A549 (cell line): ENCODE data around the gene GHRHR. TPM values are rescaled to one million over a fixed set of nuclear protein-coding genes. Genes with fewer than 3 reads are reported as not detected.

ENCODE experiments used
- ATAC-seq, 2 experiments: fragments of 200-7000 bp in 1 of 2; fragments of >200 bp in 1 of 2; cut with Nextera tagmentation in 1 of 2; cut with Tn5 transposase in 1 of 2; 3 replicates each; pipeline versions ENCODE4 v1.8.0 to v1.9.1; 2018 to 2020; ENCODE audit warnings: mild to moderate bottlenecking in 1 of 2, moderate library complexity in 1 of 2
- CTCF ChIA-PET: fragments of 300-600 bp; sonication (Branson Sonifier 250); formaldehyde crosslinking; extraction: SDS; loops from one replicate; lab custom pipeline; 2021; ENCODE audit warnings: antibody characterized with exemption, inconsistent platforms; lab: Yijun Ruan, JAX
- POLR2A ChIA-PET: fragments of 350-600 bp; formaldehyde crosslinking; extraction: SDS; loops from one replicate; lab custom pipeline; 2021; ENCODE audit warnings: antibody characterized with exemption, inconsistent platforms; lab: Yijun Ruan, JAX
- DNase-seq, 2 experiments: peaks; one replicate each; pipeline versions ENCODE4 v3.0.0 to v3.0.0-alpha.2; 2011 to 2016; ENCODE audit warnings: low read depth in 1 of 2, low spot score in 1 of 2
- FAIRE-seq: peaks from 2 replicates; lab custom pipeline; 2011; peaks lifted over from hg19 to GRCh38; lab: Jason Lieb, UNC
- H3K27ac ChIP-seq, 2 experiments: fragments of >200 bp; sonication (Bioruptor Twin); formaldehyde crosslinking; 3 replicates each; pipeline ENCODE4 v1.5.1; 2016 to 2017
- H3K4me1 ChIP-seq: fragments of >200 bp; sonication (Bioruptor Twin); formaldehyde crosslinking; 3 replicates; pipeline ENCODE4 v1.6.1; 2016
- H3K4me2 ChIP-seq: fragments of >200 bp; sonication (Bioruptor Twin); formaldehyde crosslinking; 3 replicates; pipeline ENCODE4 v1.6.1; 2016
- H3K4me3 ChIP-seq: fragments of >200 bp; sonication (Bioruptor Twin); formaldehyde crosslinking; 3 replicates; pipeline ENCODE4 v1.5.1; 2016
- H3K9me3 ChIP-seq: fragments of >200 bp; sonication (Bioruptor Twin); formaldehyde crosslinking; 3 replicates; pipeline ENCODE4 v1.6.1; 2016
- BCL3 ChIP-seq: fragments of >200 bp; sonication (Bioruptor Twin); formaldehyde crosslinking; IDR thresholded peaks from 3 replicates; pipeline ENCODE4 v1.6.1; 2016
- BHLHE40 ChIP-seq: IDR thresholded peaks from 2 replicates; pipeline ENCODE4 v1.6.1; 2012; ENCODE audit warnings: low read depth, low read length, inconsistent platforms
- EHMT2 ChIP-seq: fragments of 200-600 bp; sonication (generic); IDR thresholded peaks from 2 replicates; pipeline ENCODE4 v1.6.1; 2016; ENCODE audit warnings: antibody characterized with exemption, low read depth, mild to moderate bottlenecking, moderate library complexity
- FOXS1 ChIP-seq: fragments of 250-450 bp; sonication (Bioruptor Pico); IDR thresholded peaks from 2 replicates; pipeline ENCODE4 v1.5.0; 2020; ENCODE audit warnings: mild to moderate bottlenecking, moderate library complexity
- GATA3 ChIP-seq: IDR thresholded peaks from 2 replicates; pipeline ENCODE4 v1.6.1; 2012; ENCODE audit warnings: borderline replicate concordance
- HDAC2 ChIP-seq: fragments of 200-600 bp; sonication (generic); IDR thresholded peaks from 2 replicates; pipeline ENCODE4 v1.6.1; 2016
- HOXB5 ChIP-seq: fragments of 250-450 bp; sonication (Bioruptor Pico); IDR thresholded peaks from 2 replicates; pipeline ENCODE4 v1.5.0; 2020; ENCODE audit warnings: mild to moderate bottlenecking, moderate library complexity
- KDM5A ChIP-seq: fragments of 200-600 bp; sonication (generic); IDR thresholded peaks from 2 replicates; pipeline ENCODE4 v1.6.1; 2016; ENCODE audit warnings: antibody characterized with exemption, mild to moderate bottlenecking
- MAFK ChIP-seq: fragments of 450-650 bp; IDR thresholded peaks from 2 replicates; pipeline ENCODE4 v1.6.1; 2014; ENCODE audit not compliant: partially characterized antibody
- MYC ChIP-seq: IDR thresholded peaks from 2 replicates; pipeline ENCODE4 v1.6.1; 2012; ENCODE audit warnings: mild to moderate bottlenecking, inconsistent platforms, low read length, improper control_type of control experiment, borderline replicate concordance
- NPAS2 ChIP-seq: fragments of 250-450 bp; sonication (Bioruptor Pico); IDR thresholded peaks from 2 replicates; pipeline ENCODE4 v1.8.0; 2022; ENCODE audit warnings: mild to moderate bottlenecking, moderate library complexity, borderline replicate concordance
- PHF8 ChIP-seq: fragments of 200-600 bp; sonication (generic); IDR thresholded peaks from 2 replicates; pipeline ENCODE4 v1.6.1; 2016; ENCODE audit warnings: low read depth, mild to moderate bottlenecking, antibody characterized with exemption, moderate library complexity, borderline replicate concordance
- POLR2AphosphoS2 ChIP-seq: conservative IDR thresholded peaks from 2 replicates; pipeline ENCODE4 v1.6.1; 2012; ENCODE audit warnings: low read length, improper control_type of control experiment, inconsistent platforms
- RAD21 ChIP-seq, 2 experiments: fragments of >200 bp in 1 of 2; sonication (Bioruptor Twin) in 1 of 2; formaldehyde crosslinking in 1 of 2; IDR thresholded peaks in 1 of 2; conservative IDR thresholded peaks in 1 of 2; 2 replicates in 1 of 2; 3 replicates in 1 of 2; pipeline ENCODE4 v1.6.1; 2012 to 2018; ENCODE audit warnings: inconsistent platforms in 1 of 2
- REST ChIP-seq: fragments of 200-600 bp; sonication (generic); IDR thresholded peaks from 2 replicates; pipeline ENCODE4 v1.6.1; 2016; ENCODE audit warnings: antibody characterized with exemption, mild to moderate bottlenecking, moderate library complexity
- RNF2 ChIP-seq: fragments of 200-600 bp; sonication (generic); IDR thresholded peaks from 2 replicates; pipeline ENCODE4 v1.6.1; 2016; ENCODE audit warnings: low read depth, mild to moderate bottlenecking, antibody characterized with exemption, moderate library complexity, borderline replicate concordance
- SMC3 ChIP-seq: fragments of >200 bp; sonication (Bioruptor Twin); formaldehyde crosslinking; IDR thresholded peaks from 3 replicates; pipeline ENCODE4 v1.6.1; 2018; ENCODE audit warnings: inconsistent platforms
- SREBF2 ChIP-seq: fragments of 450-650 bp; IDR thresholded peaks from 2 replicates; pipeline ENCODE4 v1.6.1; 2014; ENCODE audit warnings: mild to moderate bottlenecking, moderate library complexity
- TFCP2L1 ChIP-seq: fragments of 250-450 bp; sonication (Bioruptor Pico); IDR thresholded peaks from 2 replicates; pipeline ENCODE4 v1.5.0; 2021; ENCODE audit warnings: mild to moderate bottlenecking
- TP53 ChIP-seq: fragments of 250-450 bp; sonication (Bioruptor Pico); IDR thresholded peaks from 2 replicates; pipeline ENCODE4 v1.5.0; 2021; ENCODE audit warnings: mild to moderate bottlenecking, moderate library complexity
- ZFP36 ChIP-seq: fragments of 450-650 bp; IDR thresholded peaks from 2 replicates; pipeline ENCODE4 v1.6.1; 2014; ENCODE audit warnings: borderline replicate concordance; ENCODE audit not compliant: partially characterized antibody
- ZNF302 ChIP-seq: fragments of 250-450 bp; sonication (Bioruptor Pico); IDR thresholded peaks from 2 replicates; pipeline ENCODE4 v1.9.0; 2021; ENCODE audit warnings: inconsistent platforms, mild to moderate bottlenecking, moderate library complexity
- ZSCAN20 ChIP-seq: fragments of 250-450 bp; sonication (Bioruptor Pico); IDR thresholded peaks from 2 replicates; pipeline ENCODE4 v1.8.0; 2022; ENCODE audit warnings: mild to moderate bottlenecking, moderate library complexity
- WGBS: methylation state at CpG from one replicate; pipeline ENCODE4 v1.1.6; 2017; ENCODE audit errors: missing lambda C conversion rate; 5-methylcytosine and 5-hydroxymethylcytosine counted together
- polyA plus RNA-seq, 4 experiments: library from polyadenylated mRNA; depleted of rRNA in 3 of 4; stranded (reverse); fragments of >200 nt; fragmentation: RNase III in 1 of 4; extraction: RNeasy Plus Mini Kit Qiagen cat#74134 plus additional on column Dnase treatment in 1 of 4; gene quantifications; 2 replicates in 3 of 4; 3 replicates in 1 of 4; pipeline ENCODE4 v1.2.3, GENCODE V29; 2011 to 2017
- TF ChIP-seq, protein P1 (sequence below): fragments of >200 bp; sonication (Bioruptor Twin); formaldehyde crosslinking; IDR thresholded peaks from 3 replicates; pipeline ENCODE4 v1.5.1; 2016
- TF ChIP-seq, protein P2 (sequence below): IDR thresholded peaks from 2 replicates; pipeline ENCODE4 v1.6.1; 2012
- TF ChIP-seq, protein P3 (sequence below): IDR thresholded peaks from 2 replicates; pipeline ENCODE4 v1.6.1; 2012
- TF ChIP-seq, protein P4 (sequence below): fragments of 250-450 bp; sonication (Bioruptor Pico); IDR thresholded peaks from 2 replicates; pipeline ENCODE4 v1.5.0; 2021; ENCODE audit warnings: mild to moderate bottlenecking, moderate library complexity, borderline replicate concordance

GHRHR gene
- polyA plus RNA-seq, 2 of the 4 experiments (the other 2 are of a cell fraction), result not detected

GRCh38 chr7:30918676-30919075 lies 45.1 kb upstream of the GHRHR start:
- Histone ChIP-seq H3K9me3 (no peaks in the 10 kb centered on the region), H3K4me1 (peaks cover 22% of the 10 kb centered on the region), H3K27ac (no peak overlapping the region), H3K4me2 (no peak overlapping the region), H3K4me3 (no peak overlapping the region)
- ChIA-PET POLR2A (no interaction called here), CTCF (interaction anchor here (1.1 to 1.4 kb wide), 2 partner anchors 9 to 188 kb away, joined by 3 to 4 read pairs; no protein-coding TSS in a partner anchor)
- TF ChIP-seq PHF8 (no peak), EHMT2 (no peak), TFCP2L1 (no peak), SMC3 (no peak), SREBF2 (no peak), ZNF302 (no peak), GATA3 (no peak), RAD21 (conservative IDR thresholded peaks at IDR 0.05 in 1 of 2, IDR thresholded peaks at IDR 0.05 in 1 of 2) (no peak), POLR2AphosphoS2 (no peak), RNF2 (no peak), HOXB5 (CRISPR knock-in tag) (no peak), REST (no peak), BHLHE40 (no peak), ZSCAN20 (CRISPR knock-in tag) (no peak), KDM5A (no peak), ZFP36 (no peak)
- TF ChIP-seq, protein P1, sequence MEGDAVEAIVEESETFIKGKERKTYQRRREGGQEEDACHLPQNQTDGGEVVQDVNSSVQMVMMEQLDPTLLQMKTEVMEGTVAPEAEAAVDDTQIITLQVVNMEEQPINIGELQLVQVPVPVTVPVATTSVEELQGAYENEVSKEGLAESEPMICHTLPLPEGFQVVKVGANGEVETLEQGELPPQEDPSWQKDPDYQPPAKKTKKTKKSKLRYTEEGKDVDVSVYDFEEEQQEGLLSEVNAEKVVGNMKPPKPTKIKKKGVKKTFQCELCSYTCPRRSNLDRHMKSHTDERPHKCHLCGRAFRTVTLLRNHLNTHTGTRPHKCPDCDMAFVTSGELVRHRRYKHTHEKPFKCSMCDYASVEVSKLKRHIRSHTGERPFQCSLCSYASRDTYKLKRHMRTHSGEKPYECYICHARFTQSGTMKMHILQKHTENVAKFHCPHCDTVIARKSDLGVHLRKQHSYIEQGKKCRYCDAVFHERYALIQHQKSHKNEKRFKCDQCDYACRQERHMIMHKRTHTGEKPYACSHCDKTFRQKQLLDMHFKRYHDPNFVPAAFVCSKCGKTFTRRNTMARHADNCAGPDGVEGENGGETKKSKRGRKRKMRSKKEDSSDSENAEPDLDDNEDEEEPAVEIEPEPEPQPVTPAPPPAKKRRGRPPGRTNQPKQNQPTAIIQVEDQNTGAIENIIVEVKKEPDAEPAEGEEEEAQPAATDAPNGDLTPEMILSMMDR, result no peak
- FAIRE-seq, result no peak
- DNase-seq, result no peak
- no CpG with 5 or more reads among the region's 4 CpGs for WGBS
- no peak for ATAC-seq

DNA sequence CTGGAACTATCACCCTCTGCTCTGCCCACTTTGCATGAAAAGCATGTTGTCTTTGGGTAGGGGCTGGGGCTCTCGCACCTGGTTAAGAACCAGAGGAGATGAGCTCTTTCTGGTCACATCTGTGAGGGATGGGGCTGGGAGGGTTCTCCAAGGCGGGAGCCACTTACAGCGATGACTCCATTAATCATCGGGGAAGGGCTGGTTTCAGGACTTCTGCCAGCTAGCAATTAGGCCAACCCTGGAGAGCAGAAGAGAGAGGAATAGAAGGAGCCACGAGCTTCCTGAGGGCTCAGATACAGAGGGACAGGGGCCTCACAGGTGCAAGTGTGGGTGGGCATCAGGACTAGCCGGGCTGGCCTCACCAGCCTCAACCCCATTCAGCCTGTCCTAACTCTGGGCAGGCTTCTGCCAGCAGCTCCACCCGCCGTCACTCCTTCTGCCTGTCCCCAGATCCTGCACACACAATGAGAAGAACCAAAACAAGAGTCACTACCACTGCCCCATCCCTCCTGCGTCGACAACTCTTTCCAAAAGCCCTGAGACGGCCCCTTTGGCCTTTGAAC lies 43.7 kb upstream of the GHRHR start:
- 79% methylated on average over 11 of the region's 11 CpGs for WGBS
- no peaks in the 10 kb centered on the region for H3K9me3 ChIP-seq
- no peak overlapping the region for H3K4me2 ChIP-seq
- FAIRE-seq, result no peak
- POLR2A ChIA-PET, result no interaction called here
- ATAC-seq, result no peak
- TF ChIP-seq BHLHE40 (no peak), RAD21 (conservative IDR thresholded peaks at IDR 0.05 in 1 of 2, IDR thresholded peaks at IDR 0.05 in 1 of 2) (no peak), HDAC2 (no peak), TP53 (CRISPR knock-in tag) (no peak), KDM5A (no peak), ZNF302 (no peak), FOXS1 (CRISPR knock-in tag) (no peak), NPAS2 (CRISPR knock-in tag) (no peak), BCL3 (no peak), MAFK (no peak), MYC (no peak), PHF8 (no peak)
- TF ChIP-seq, protein P2, sequence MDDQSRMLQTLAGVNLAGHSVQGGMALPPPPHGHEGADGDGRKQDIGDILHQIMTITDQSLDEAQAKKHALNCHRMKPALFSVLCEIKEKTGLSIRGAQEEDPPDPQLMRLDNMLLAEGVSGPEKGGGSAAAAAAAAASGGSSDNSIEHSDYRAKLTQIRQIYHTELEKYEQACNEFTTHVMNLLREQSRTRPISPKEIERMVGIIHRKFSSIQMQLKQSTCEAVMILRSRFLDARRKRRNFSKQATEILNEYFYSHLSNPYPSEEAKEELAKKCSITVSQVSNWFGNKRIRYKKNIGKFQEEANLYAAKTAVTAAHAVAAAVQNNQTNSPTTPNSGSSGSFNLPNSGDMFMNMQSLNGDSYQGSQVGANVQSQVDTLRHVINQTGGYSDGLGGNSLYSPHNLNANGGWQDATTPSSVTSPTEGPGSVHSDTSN, result no peak
- TF ChIP-seq, protein P3, sequence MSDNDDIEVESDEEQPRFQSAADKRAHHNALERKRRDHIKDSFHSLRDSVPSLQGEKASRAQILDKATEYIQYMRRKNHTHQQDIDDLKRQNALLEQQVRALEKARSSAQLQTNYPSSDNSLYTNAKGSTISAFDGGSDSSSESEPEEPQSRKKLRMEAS, result no peak
- TF ChIP-seq, protein P4, sequence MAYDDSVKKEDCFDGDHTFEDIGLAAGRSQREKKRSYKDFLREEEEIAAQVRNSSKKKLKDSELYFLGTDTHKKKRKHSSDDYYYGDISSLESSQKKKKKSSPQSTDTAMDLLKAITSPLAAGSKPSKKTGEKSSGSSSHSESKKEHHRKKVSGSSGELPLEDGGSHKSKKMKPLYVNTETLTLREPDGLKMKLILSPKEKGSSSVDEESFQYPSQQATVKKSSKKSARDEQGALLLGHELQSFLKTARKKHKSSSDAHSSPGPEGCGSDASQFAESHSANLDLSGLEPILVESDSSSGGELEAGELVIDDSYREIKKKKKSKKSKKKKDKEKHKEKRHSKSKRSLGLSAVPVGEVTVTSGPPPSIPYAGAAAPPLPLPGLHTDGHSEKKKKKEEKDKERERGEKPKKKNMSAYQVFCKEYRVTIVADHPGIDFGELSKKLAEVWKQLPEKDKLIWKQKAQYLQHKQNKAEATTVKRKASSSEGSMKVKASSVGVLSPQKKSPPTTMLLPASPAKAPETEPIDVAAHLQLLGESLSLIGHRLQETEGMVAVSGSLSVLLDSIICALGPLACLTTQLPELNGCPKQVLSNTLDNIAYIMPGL (CRISPR knock-in tag), result no peak
- no peak overlapping the region for H3K27ac ChIP-seq
- H3K4me1 ChIP-seq, result peaks cover 12% of the 10 kb centered on the region; the same call in 2 of the 3 replicates
- no peak overlapping the region for H3K4me3 ChIP-seq
- CTCF ChIA-PET, result interaction anchor here (0.9 to 1.9 kb wide), 2 partner anchors 18 to 63 kb away, joined by 3 to 7 read pairs; no protein-coding TSS in a partner anchor
- no peak for DNase-seq
